Transverse colon (tissue), 4 donors: ENCODE data around the gene EEFSEC. TPM values are rescaled to one million over a fixed set of nuclear protein-coding genes. Genes with fewer than 3 reads are reported as not detected.

Experiments
- DNase-seq: peaks from one replicate; pipeline ENCODE4 v3.0.0-alpha.2; 2019
- H3K27ac ChIP-seq, 4 donors: fragments of 200-600 bp; sonication (generic); 2 replicates each; pipeline ENCODE4 v1.5.1; 2016 to 2018; ENCODE audit warnings: inconsistent platforms in 4 of 4
- H3K27me3 ChIP-seq: fragments of 200-600 bp; sonication (generic); 2 replicates; pipeline ENCODE4 v1.5.1; 2017; ENCODE audit warnings: inconsistent platforms
- H3K36me3 ChIP-seq, 4 donors: fragments of 200-600 bp; sonication (generic); 2 replicates each; pipeline ENCODE4 v1.5.1; 2017 to 2019; ENCODE audit warnings: inconsistent platforms in 4 of 4
- H3K4me1 ChIP-seq, 4 donors: fragments of 200-600 bp; sonication (generic); 2 replicates each; pipeline ENCODE4 v1.5.1; 2017 to 2020; ENCODE audit warnings: inconsistent platforms in 4 of 4
- H3K4me3 ChIP-seq, 4 donors: fragments of 200-600 bp; sonication (generic); 1 replicate in 1 of 4; 2 replicates in 3 of 4; pipeline versions ENCODE4 v1.5.1 to v1.6.1; 2017 to 2019; ENCODE audit warnings: inconsistent platforms in 4 of 4
- H3K9me3 ChIP-seq, 2 donors: fragments of 200-600 bp; sonication (generic); 2 replicates each; pipeline ENCODE4 v1.5.1; 2017 to 2019; ENCODE audit warnings: inconsistent platforms in 2 of 2
- CTCF ChIP-seq, 5 experiments: fragments of 200-600 bp in 3 of 5; fragments of 450-650 bp in 2 of 5; sonication (generic) in 3 of 5; IDR thresholded peaks; 1 replicate in 2 of 5; 2 replicates in 3 of 5; pipeline ENCODE4 v1.5.1; 2016 to 2017; ENCODE audit warnings: antibody characterized with exemption in 5 of 5, inconsistent platforms in 3 of 5, mild to moderate bottlenecking in 2 of 5, moderate library complexity in 1 of 5
- EP300 ChIP-seq: sonication (generic); formaldehyde crosslinking; IDR thresholded peaks from one replicate; pipeline ENCODE4 v1.6.1; 2017; ENCODE audit warnings: antibody characterized with exemption, low read depth
- POLR2A ChIP-seq: fragments of 450-650 bp; IDR thresholded peaks from one replicate; pipeline ENCODE4 v1.6.1; 2016; ENCODE audit warnings: antibody characterized with exemption, mild to moderate bottlenecking, moderate library complexity
- POLR2AphosphoS5 ChIP-seq, 3 donors: sonication (generic); formaldehyde crosslinking; IDR thresholded peaks; one replicate each; pipeline ENCODE4 v1.6.1; 2016; ENCODE audit warnings: antibody characterized with exemption in 3 of 3
- WGBS, 2 donors: methylation state at CpG; one replicate each; pipeline ENCODE4 v1.1.5; 2018; ENCODE audit warnings: low coverage in 1 of 2; 5-methylcytosine and 5-hydroxymethylcytosine counted together
- in situ Hi-C, 4 donors: fragments of 200-750 bp; cut with MboI; loops; one replicate each; pipeline versions ENCODE4 v1.15.0 to v1.15.1; 2017; ENCODE audit warnings: low sequenced_read_pairs in 3 of 4, low pct_ligation_motif_present in 1 of 4, low pct_unique_long_range_greater_than_20kb in 1 of 4
- intact Hi-C: fragments of 100-400 bp; cut with DNase I; formaldehyde crosslinking; loops from one replicate; pipeline ENCODE4 v1.15.1; 2023; ENCODE audit warnings: low total_unique reads
- total RNA-seq, 4 donors: library from RNA; depleted of rRNA; stranded (reverse); fragments of >200 nt; gene quantifications; one replicate each; pipeline ENCODE4 v1.1.0, GENCODE V29; 2016

The EEFSEC gene
- total RNA-seq, 4 donors from 2014 or later = 10.3 to 16.8 (median 14.2) TPM

GRCh38 chr3:128421966-128422365 lies 268.7 kb downstream of the EEFSEC start:
- Histone ChIP-seq H3K9me3 (no peaks in the 10 kb centered on the region), H3K27ac (no peak overlapping the region), H3K4me1 (peaks cover 3 to 10% (median 5%) of the 10 kb centered on the region in 4 donors), H3K36me3 (no peaks in the 10 kb centered on the region), H3K4me3 (no peak overlapping the region), H3K27me3 (peaks cover 5% of the 10 kb centered on the region)
- in situ Hi-C loops (loop anchor here in 3 of 4 donors (10.0 kb wide), 2 partner anchors 173 to 183 kb away; no protein-coding TSS in a partner anchor), intact Hi-C loops (no loop called here)
- DNase-seq = no peak
- no peak for TF ChIP-seq CTCF (IDR thresholded peaks at IDR 0.05)
- no peak for TF ChIP-seq POLR2A
- no peak for TF ChIP-seq POLR2AphosphoS5 (IDR thresholded peaks at IDR 0.05)
- TF ChIP-seq EP300 = no peak
- WGBS, 2 donors = 93% methylated on average over 7 of the region's 7 CpGs; no CpG with 5 or more reads in 1 of the 2 donors

- no peaks in the 10 kb centered on the region for H3K9me3 ChIP-seq
- peaks cover 13% of the 10 kb centered on the region for H3K27me3 ChIP-seq
- H3K4me3 ChIP-seq = no peak overlapping the region
- no peak overlapping the region for H3K27ac ChIP-seq
- intact Hi-C loops (no loop called here), in situ Hi-C loops (loop anchor here in 3 of 4 donors (10.0 kb wide), 2 partner anchors 172 to 182 kb away; no protein-coding TSS in a partner anchor)
- peaks cover 3 to 10% (median 5%) of the 10 kb centered on the region in 4 donors for H3K4me1 ChIP-seq
- TF ChIP-seq POLR2A (no peak), CTCF (IDR thresholded peaks at IDR 0.05) (no peak), POLR2AphosphoS5 (IDR thresholded peaks at IDR 0.05) (no peak), EP300 (no peak)
- no peaks in the 10 kb centered on the region for H3K36me3 ChIP-seq
- 90 to 100% methylated on average over 1 to 3 of the region's 3 CpGs for WGBS, 2 donors
- no peak for DNase-seq
Observed at GRCh38 chr3:128422762-128423524, 269.7 kb downstream of the EEFSEC start.

- Histone ChIP-seq H3K27ac (no peak overlapping the region), H3K4me3 (no peak overlapping the region), H3K27me3 (peaks cover 20% of the 10 kb centered on the region), H3K4me1 (peaks cover 3 to 10% (median 5%) of the 10 kb centered on the region in 4 donors), H3K9me3 (no peaks in the 10 kb centered on the region), H3K36me3 (no peaks in the 10 kb centered on the region)
- intact Hi-C loops = no loop called here
- WGBS, 2 donors = 74 to 85% methylated on average over 1 to 7 of the region's 7 CpGs
- TF ChIP-seq POLR2A = no peak
- TF ChIP-seq EP300 = no peak
- no peak for TF ChIP-seq CTCF (IDR thresholded peaks at IDR 0.05)
- no peak for TF ChIP-seq POLR2AphosphoS5 (IDR thresholded peaks at IDR 0.05)
- in situ Hi-C loops = loop anchor here in 3 of 4 donors (10.0 kb wide), 2 partner anchors 171 to 181 kb away; no protein-coding TSS in a partner anchor
- no peak for DNase-seq
Observed at GRCh38 chr3:128423525-128424147, 270.4 kb downstream of the EEFSEC start.

GRCh38 chr3:128424508-128425069 lies 271.3 kb downstream of the EEFSEC start:
- Histone ChIP-seq H3K9me3 (no peaks in the 10 kb centered on the region), H3K4me1 (peaks cover 3 to 10% (median 5%) of the 10 kb centered on the region in 4 donors), H3K27ac (no peak overlapping the region), H3K27me3 (peaks cover 22% of the 10 kb centered on the region), H3K36me3 (no peaks in the 10 kb centered on the region), H3K4me3 (no peak overlapping the region)
- in situ Hi-C loops = loop anchor here in 3 of 4 donors (10.0 kb wide), 2 partner anchors 170 to 180 kb away; no protein-coding TSS in a partner anchor
- TF ChIP-seq EP300 = no peak
- TF ChIP-seq POLR2A = no peak
- TF ChIP-seq POLR2AphosphoS5 (IDR thresholded peaks at IDR 0.05) = no peak
- no peak for TF ChIP-seq CTCF (IDR thresholded peaks at IDR 0.05)
- WGBS, 2 donors = 79 to 80% methylated on average over 2 to 14 of the region's 14 CpGs
- DNase-seq = no peak
- intact Hi-C loops = no loop called here
